Panc1 (cell line): Measurements from ENCODE around the gene MYBPC3. TPM values are rescaled to one million over a fixed set of nuclear protein-coding genes. Genes with fewer than 3 reads are reported as not detected.

Source experiments
- ATAC-seq: fragments of 200-7000 bp; cut with Tn5 transposase; 2 replicates; pipeline ENCODE4 v1.9.1; 2020; ENCODE audit warnings: mild to moderate bottlenecking, moderate library complexity
- BruUV-seq: library from RNA; stranded (reverse); fragments of 400-500 nt; replicated peaks from 2 replicates; lab custom pipeline; 2021; lab: Mats Ljungman, UMichigan
- CTCF ChIA-PET: fragments of 300-600 bp; sonication (Branson Sonifier 250); formaldehyde crosslinking; loops from one replicate; lab custom pipeline; 2022; ENCODE audit warnings: antibody characterized with exemption; lab: Charles Lee
- POLR2A ChIA-PET: fragments of 300-600 bp; sonication (Branson Sonifier 250); formaldehyde crosslinking; loops from one replicate; lab custom pipeline; 2022; ENCODE audit warnings: antibody characterized with exemption; lab: Charles Lee
- DNase-seq: peaks from one replicate; pipeline ENCODE4 v3.0.0-alpha.2; 2010; ENCODE audit warnings: low read depth, low spot score
- H3K27ac ChIP-seq: 2 replicates; pipeline ENCODE4 v1.5.1; 2011; ENCODE audit warnings: mild to moderate bottlenecking, low read length, inconsistent platforms
- H3K27me3 ChIP-seq: fragments of 200-500 bp; sonication (Bioruptor generic); 2 replicates; pipeline ENCODE4 v1.6.0; 2014; ENCODE audit warnings: low read length, inconsistent platforms; ENCODE audit not compliant: control insufficient read depth, insufficient read depth
- H3K36me3 ChIP-seq: fragments of 200-500 bp; sonication (Bioruptor generic); 2 replicates; pipeline ENCODE4 v1.5.1; 2014; ENCODE audit warnings: inconsistent platforms, mild to moderate bottlenecking, low read length, moderate library complexity; ENCODE audit not compliant: control insufficient read depth, insufficient read depth
- H3K4me1 ChIP-seq: 2 replicates; pipeline ENCODE4 v1.5.1; 2011; ENCODE audit warnings: inconsistent platforms, mild to moderate bottlenecking, low read length, moderate library complexity; ENCODE audit not compliant: control insufficient read depth, insufficient read depth
- H3K4me3 ChIP-seq, 2 experiments: 2 replicates each; pipeline ENCODE4 v1.5.1; 2011 to 2012; ENCODE audit warnings: low read depth in 2 of 2, low read length in 2 of 2, mild to moderate bottlenecking in 2 of 2, inconsistent platforms in 1 of 2, moderate library complexity in 1 of 2
- H3K9me3 ChIP-seq: fragments of 200-500 bp; sonication (Bioruptor generic); 2 replicates; pipeline ENCODE4 v1.5.1; 2014; ENCODE audit warnings: low read depth, mild to moderate bottlenecking, inconsistent platforms, low read length, moderate library complexity; ENCODE audit not compliant: control insufficient read depth, insufficient read depth
- POLR2AphosphoS5 ChIP-seq: IDR thresholded peaks from 2 replicates; pipeline ENCODE4 v1.6.1; 2012; ENCODE audit warnings: mild to moderate bottlenecking, low read depth, low read length, moderate library complexity
- SIN3A ChIP-seq: IDR thresholded peaks from 2 replicates; pipeline ENCODE4 v1.6.1; 2012; ENCODE audit warnings: low read depth, mild to moderate bottlenecking, low read length, moderate library complexity, borderline replicate concordance; ENCODE audit not compliant: insufficient read depth
- TCF7L2 ChIP-seq: IDR thresholded peaks from 2 replicates; pipeline ENCODE4 v1.6.1; 2011; ENCODE audit warnings: mild to moderate bottlenecking, low read depth, low read length, inconsistent platforms
- in situ Hi-C: cut with HindIII; loops from 2 replicates; pipeline ENCODE4 v1.10.0; 2016; ENCODE audit warnings: low sequenced_read_pairs, low pct_unique_long_range_greater_than_20kb
- intact Hi-C: fragments of 100-400 bp; cut with micrococcal nuclease; formaldehyde crosslinking; loops from one replicate; pipeline ENCODE4 v1.10.0; 2022; ENCODE audit not compliant: unreplicated experiment
- total RNA-seq: library from RNA; stranded (reverse); gene quantifications from one replicate; pipeline ENCODE4 v1.2.1, GENCODE V29; 2021; ENCODE audit not compliant: unreplicated experiment
- TF ChIP-seq, protein P1 (sequence below): fragments of 450-650 bp; IDR thresholded peaks from 2 replicates; pipeline ENCODE4 v1.5.1; 2017; ENCODE audit warnings: mild to moderate bottlenecking
- TF ChIP-seq, protein P2 (sequence below), 2 experiments: IDR thresholded peaks; 2 replicates each; pipeline ENCODE4 v1.6.1; 2011 to 2012; ENCODE audit warnings: low read depth in 2 of 2, control low read depth in 1 of 2, low read length in 1 of 2, mild to moderate bottlenecking in 1 of 2, moderate library complexity in 1 of 2; ENCODE audit not compliant: insufficient read depth in 1 of 2

MYBPC3 gene
- total RNA-seq, 1 experiment from 2014 or later: not detected

DNA sequence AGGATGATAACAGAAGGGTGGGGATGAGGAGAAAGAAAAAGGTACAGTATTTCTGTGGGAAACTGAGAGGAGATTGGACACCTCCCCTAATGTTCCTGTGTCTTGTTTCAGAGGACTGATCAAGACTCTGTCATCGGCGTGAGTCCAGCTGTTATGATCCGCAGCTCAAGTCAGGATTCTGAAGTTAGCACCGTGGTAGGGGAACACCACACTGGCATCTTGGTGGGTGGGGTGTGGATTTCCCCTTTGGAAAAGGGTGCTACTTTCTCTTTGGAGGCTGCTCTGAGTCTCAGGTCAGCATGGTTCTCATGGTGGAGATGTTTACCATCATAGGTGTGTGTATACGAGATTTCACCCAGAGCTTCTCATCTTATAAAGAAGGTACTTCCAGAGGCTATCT, 57.1 kb downstream of the MYBPC3 start:
- ATAC-seq (no peak), DNase-seq (no peak)
- CTCF ChIA-PET: no interaction called here
- H3K9me3 ChIP-seq: no peaks in the 10 kb centered on the region
- TF ChIP-seq, protein P1, sequence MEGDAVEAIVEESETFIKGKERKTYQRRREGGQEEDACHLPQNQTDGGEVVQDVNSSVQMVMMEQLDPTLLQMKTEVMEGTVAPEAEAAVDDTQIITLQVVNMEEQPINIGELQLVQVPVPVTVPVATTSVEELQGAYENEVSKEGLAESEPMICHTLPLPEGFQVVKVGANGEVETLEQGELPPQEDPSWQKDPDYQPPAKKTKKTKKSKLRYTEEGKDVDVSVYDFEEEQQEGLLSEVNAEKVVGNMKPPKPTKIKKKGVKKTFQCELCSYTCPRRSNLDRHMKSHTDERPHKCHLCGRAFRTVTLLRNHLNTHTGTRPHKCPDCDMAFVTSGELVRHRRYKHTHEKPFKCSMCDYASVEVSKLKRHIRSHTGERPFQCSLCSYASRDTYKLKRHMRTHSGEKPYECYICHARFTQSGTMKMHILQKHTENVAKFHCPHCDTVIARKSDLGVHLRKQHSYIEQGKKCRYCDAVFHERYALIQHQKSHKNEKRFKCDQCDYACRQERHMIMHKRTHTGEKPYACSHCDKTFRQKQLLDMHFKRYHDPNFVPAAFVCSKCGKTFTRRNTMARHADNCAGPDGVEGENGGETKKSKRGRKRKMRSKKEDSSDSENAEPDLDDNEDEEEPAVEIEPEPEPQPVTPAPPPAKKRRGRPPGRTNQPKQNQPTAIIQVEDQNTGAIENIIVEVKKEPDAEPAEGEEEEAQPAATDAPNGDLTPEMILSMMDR: no peak
- H3K27ac ChIP-seq: no peak overlapping the region
- intact Hi-C loops: no loop called here
- H3K36me3 ChIP-seq: peaks cover 11% of the 10 kb centered on the region
- in situ Hi-C loops: no loop called here
- H3K4me1 ChIP-seq: no peaks in the 10 kb centered on the region
- no peak overlapping the region for H3K4me3 ChIP-seq
- H3K27me3 ChIP-seq: no peaks in the 10 kb centered on the region
- POLR2A ChIA-PET: no interaction called here
- no TSS peak for BruUV-seq

DNA sequence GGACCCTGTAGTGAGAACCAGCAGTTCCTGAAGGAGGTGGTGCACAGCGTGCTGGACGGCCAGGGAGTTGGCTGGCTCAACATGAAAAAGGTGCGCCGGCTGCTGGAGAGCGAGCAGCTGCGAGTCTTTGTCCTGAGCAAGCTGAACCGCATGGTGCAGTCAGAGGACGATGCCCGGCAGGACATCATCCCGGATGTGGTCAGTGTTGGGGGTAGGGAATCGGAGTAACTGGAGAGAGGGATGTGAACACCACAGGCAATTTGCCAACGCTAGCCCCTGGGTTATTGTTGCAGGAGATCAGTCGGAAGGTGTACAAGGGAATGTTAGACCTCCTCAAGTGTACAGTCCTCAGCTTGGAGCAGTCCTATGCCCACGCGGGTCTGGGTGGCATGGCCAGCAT, 62.6 kb downstream of the MYBPC3 start:
- no peak overlapping the region for H3K4me3 ChIP-seq
- TF ChIP-seq, protein P2, sequence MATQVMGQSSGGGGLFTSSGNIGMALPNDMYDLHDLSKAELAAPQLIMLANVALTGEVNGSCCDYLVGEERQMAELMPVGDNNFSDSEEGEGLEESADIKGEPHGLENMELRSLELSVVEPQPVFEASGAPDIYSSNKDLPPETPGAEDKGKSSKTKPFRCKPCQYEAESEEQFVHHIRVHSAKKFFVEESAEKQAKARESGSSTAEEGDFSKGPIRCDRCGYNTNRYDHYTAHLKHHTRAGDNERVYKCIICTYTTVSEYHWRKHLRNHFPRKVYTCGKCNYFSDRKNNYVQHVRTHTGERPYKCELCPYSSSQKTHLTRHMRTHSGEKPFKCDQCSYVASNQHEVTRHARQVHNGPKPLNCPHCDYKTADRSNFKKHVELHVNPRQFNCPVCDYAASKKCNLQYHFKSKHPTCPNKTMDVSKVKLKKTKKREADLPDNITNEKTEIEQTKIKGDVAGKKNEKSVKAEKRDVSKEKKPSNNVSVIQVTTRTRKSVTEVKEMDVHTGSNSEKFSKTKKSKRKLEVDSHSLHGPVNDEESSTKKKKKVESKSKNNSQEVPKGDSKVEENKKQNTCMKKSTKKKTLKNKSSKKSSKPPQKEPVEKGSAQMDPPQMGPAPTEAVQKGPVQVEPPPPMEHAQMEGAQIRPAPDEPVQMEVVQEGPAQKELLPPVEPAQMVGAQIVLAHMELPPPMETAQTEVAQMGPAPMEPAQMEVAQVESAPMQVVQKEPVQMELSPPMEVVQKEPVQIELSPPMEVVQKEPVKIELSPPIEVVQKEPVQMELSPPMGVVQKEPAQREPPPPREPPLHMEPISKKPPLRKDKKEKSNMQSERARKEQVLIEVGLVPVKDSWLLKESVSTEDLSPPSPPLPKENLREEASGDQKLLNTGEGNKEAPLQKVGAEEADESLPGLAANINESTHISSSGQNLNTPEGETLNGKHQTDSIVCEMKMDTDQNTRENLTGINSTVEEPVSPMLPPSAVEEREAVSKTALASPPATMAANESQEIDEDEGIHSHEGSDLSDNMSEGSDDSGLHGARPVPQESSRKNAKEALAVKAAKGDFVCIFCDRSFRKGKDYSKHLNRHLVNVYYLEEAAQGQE (IDR thresholded peaks at IDR 0.05; ENCODE audit: insufficient read depth in 1 of 2, low read depth in 2 of 2, low read length in 1 of 2): no peak
- TF ChIP-seq TCF7L2 (no peak), SIN3A (no peak), POLR2AphosphoS5 (no peak)
- TF ChIP-seq, protein P1: no peak
- in situ Hi-C loops: no loop called here
- H3K36me3 ChIP-seq: peaks cover 13% of the 10 kb centered on the region
- DNase-seq: no peak
- ChIA-PET CTCF (no interaction called here), POLR2A (interaction anchor here (1.0 kb wide), 1 partner anchor 9 kb away, joined by 3 read pairs; no protein-coding TSS in a partner anchor)
- H3K27ac ChIP-seq: no peak overlapping the region
- no peaks in the 10 kb centered on the region for H3K9me3 ChIP-seq
- ATAC-seq: no peak
- BruUV-seq: no TSS peak
- no peaks in the 10 kb centered on the region for H3K27me3 ChIP-seq
- intact Hi-C loops: no loop called here
- H3K4me1 ChIP-seq: no peaks in the 10 kb centered on the region

DNA sequence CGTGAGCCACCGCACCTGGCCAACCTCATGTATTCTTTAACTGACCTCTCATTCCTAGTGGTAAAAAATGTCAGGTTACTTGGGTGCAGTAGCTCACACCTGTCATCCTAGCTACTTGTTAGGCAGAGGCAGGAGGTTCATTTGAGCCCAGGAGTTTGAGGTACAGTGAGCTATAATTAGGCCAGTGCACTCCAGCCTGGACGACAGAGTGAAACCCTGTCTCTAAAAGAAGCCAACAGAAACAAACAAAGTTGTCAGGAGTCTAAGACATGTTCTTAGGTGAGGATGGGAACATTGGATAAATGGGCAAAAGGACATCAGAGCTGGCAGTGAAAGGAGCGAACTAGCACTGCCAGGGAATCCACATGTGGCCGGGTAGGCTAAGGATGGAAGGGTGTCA, 64.4 kb downstream of the MYBPC3 start:
- ATAC-seq: no peak
- no peak for TF ChIP-seq TCF7L2
- TF ChIP-seq, protein P1: no peak
- no peak for TF ChIP-seq POLR2AphosphoS5
- TF ChIP-seq, protein P2 (IDR thresholded peaks at IDR 0.05; ENCODE audit: insufficient read depth in 1 of 2, low read depth in 2 of 2, low read length in 1 of 2): no peak
- TF ChIP-seq SIN3A: no peak
- Histone ChIP-seq H3K36me3 (peaks cover 12% of the 10 kb centered on the region), H3K4me1 (no peaks in the 10 kb centered on the region), H3K27ac (no peak overlapping the region), H3K9me3 (no peaks in the 10 kb centered on the region), H3K27me3 (no peaks in the 10 kb centered on the region), H3K4me3 (no peak overlapping the region)
- intact Hi-C loops: no loop called here
- CTCF ChIA-PET: no interaction called here
- DNase-seq: no peak
- POLR2A ChIA-PET: no interaction called here
- in situ Hi-C loops: no loop called here
- BruUV-seq: no TSS peak
